Osteoblast (primary cell): ENCODE results near the gene G0S2. TPM values are rescaled to one million over a fixed set of nuclear protein-coding genes. Genes with fewer than 3 reads are reported as not detected.

Source experiments
- DNase-seq: peaks from one replicate; pipeline ENCODE4 v3.0.0; 2011; ENCODE audit warnings: low spot score, mixed read lengths; ENCODE audit not compliant: insufficient read length; ENCODE audit errors: missing footprints
- H2AFZ ChIP-seq: 2 replicates; pipeline ENCODE4 v1.6.0; 2011; ENCODE audit warnings: mild to moderate bottlenecking, low read length
- H3K27ac ChIP-seq: 2 replicates; pipeline ENCODE4 v1.5.1; 2011; ENCODE audit warnings: mild to moderate bottlenecking, low read depth, low read length, moderate library complexity
- H3K27me3 ChIP-seq: 2 replicates; pipeline ENCODE4 v1.6.0; 2012; ENCODE audit warnings: mild to moderate bottlenecking, control low read depth, inconsistent platforms, low read length, moderate library complexity; ENCODE audit not compliant: insufficient read depth
- H3K36me3 ChIP-seq: 2 replicates; pipeline ENCODE4 v1.5.1; 2011; ENCODE audit warnings: mild to moderate bottlenecking, low read length, control low read depth, moderate library complexity; ENCODE audit not compliant: insufficient read depth
- H3K4me1 ChIP-seq: 2 replicates; pipeline ENCODE4 v1.5.1; 2011; ENCODE audit warnings: mild to moderate bottlenecking, low read length, control low read depth, moderate library complexity; ENCODE audit not compliant: insufficient read depth
- H3K4me2 ChIP-seq: 2 replicates; pipeline ENCODE4 v1.6.0; 2011; ENCODE audit warnings: mild to moderate bottlenecking, low read length; ENCODE audit not compliant: insufficient read depth
- H3K4me3 ChIP-seq: fragments of 200-600 bp; sonication (generic); 3 replicates; pipeline ENCODE4 v1.5.1; 2012; ENCODE audit warnings: mild to moderate bottlenecking, low read length, inconsistent platforms; ENCODE audit not compliant: insufficient read depth
- H3K79me2 ChIP-seq: 2 replicates; pipeline ENCODE4 v1.6.0; 2012; ENCODE audit warnings: mild to moderate bottlenecking, low read length, control low read depth, inconsistent platforms; ENCODE audit not compliant: insufficient read depth
- H3K9me3 ChIP-seq: 2 replicates; pipeline ENCODE4 v1.5.1; 2011; ENCODE audit warnings: low read depth, low read length, control low read depth
- H4K20me1 ChIP-seq: 2 replicates; pipeline ENCODE4 v1.6.0; 2012; ENCODE audit warnings: mild to moderate bottlenecking, low read length, control low read depth; ENCODE audit not compliant: insufficient read depth
- CTCF ChIP-seq: IDR thresholded peaks from 2 replicates; pipeline ENCODE4 v1.5.1; 2011; ENCODE audit warnings: mild to moderate bottlenecking, low read depth, low read length, moderate library complexity; ENCODE audit errors: extremely low read depth
- total RNA-seq: library from RNA; depleted of rRNA; stranded (reverse); fragments of >200 nt; gene quantifications from 2 replicates; pipeline ENCODE4 v1.2.3, GENCODE V29; 2012

G0S2 gene
- total RNA-seq, 1 donor: 10.5 TPM

GRCh38 chr1:209635850-209636249 lies 39.4 kb upstream of the G0S2 start:
- Histone ChIP-seq H3K27ac (no peak overlapping the region), H3K9me3 (no peaks in the 10 kb centered on the region), H2AFZ (no peak overlapping the region), H3K4me3 (no peak overlapping the region), H4K20me1 (no peaks in the 10 kb centered on the region), H3K4me2 (no peak overlapping the region), H3K36me3 (no peaks in the 10 kb centered on the region), H3K79me2 (no peaks in the 10 kb centered on the region), H3K4me1 (peaks cover 12% of the 10 kb centered on the region), H3K27me3 (no peaks in the 10 kb centered on the region)
- no peak for TF ChIP-seq CTCF
- no peak for DNase-seq

- Histone ChIP-seq H3K4me3 (no peak overlapping the region), H3K79me2 (no peaks in the 10 kb centered on the region), H3K27ac (no peak overlapping the region), H3K27me3 (no peaks in the 10 kb centered on the region), H3K36me3 (no peaks in the 10 kb centered on the region), H2AFZ (peak overlapping the region; percentile 75), H3K9me3 (no peaks in the 10 kb centered on the region), H4K20me1 (no peaks in the 10 kb centered on the region), H3K4me1 (peaks cover 16% of the 10 kb centered on the region), H3K4me2 (no peak overlapping the region)
- no peak for DNase-seq
- TF ChIP-seq CTCF: no peak
These were observed 33.4 kb upstream of the G0S2 start for GRCh38 chr1:209641832-209642172.

- H3K27ac ChIP-seq: no peak overlapping the region
- H3K36me3 ChIP-seq: no peaks in the 10 kb centered on the region
- peaks cover 26% of the 10 kb centered on the region for H3K4me1 ChIP-seq
- H3K27me3 ChIP-seq: no peaks in the 10 kb centered on the region
- H3K79me2 ChIP-seq: no peaks in the 10 kb centered on the region
- no peaks in the 10 kb centered on the region for H4K20me1 ChIP-seq
- DNase-seq: no peak
- no peak overlapping the region for H2AFZ ChIP-seq
- H3K4me3 ChIP-seq: no peak overlapping the region
- H3K9me3 ChIP-seq: no peaks in the 10 kb centered on the region
- H3K4me2 ChIP-seq: no peak overlapping the region
- no peak for TF ChIP-seq CTCF
These were observed 32.4 kb upstream of the G0S2 start for GRCh38 chr1:209642816-209643215.

GRCh38 chr1:209643285-209644020 lies 31.8 kb upstream of the G0S2 start:
- DNase-seq: peak; percentile 66
- H3K4me3 ChIP-seq: no peak overlapping the region
- H3K4me2 ChIP-seq: no peak overlapping the region
- H2AFZ ChIP-seq: peak overlapping the region; percentile 3
- no peaks in the 10 kb centered on the region for H3K36me3 ChIP-seq
- H3K9me3 ChIP-seq: no peaks in the 10 kb centered on the region
- peaks cover 32% of the 10 kb centered on the region for H3K4me1 ChIP-seq
- H3K27ac ChIP-seq: no peak overlapping the region
- no peaks in the 10 kb centered on the region for H3K79me2 ChIP-seq
- no peaks in the 10 kb centered on the region for H4K20me1 ChIP-seq
- no peaks in the 10 kb centered on the region for H3K27me3 ChIP-seq
- no peak for TF ChIP-seq CTCF
